SU-DHL-6 (cell line): ENCODE results near the gene PDE4B.

ENCODE experiments used
- CTCF ChIP-seq: fragments of 200-600 bp; sonication (generic); IDR thresholded peaks from one replicate; pipeline ENCODE4 v1.5.1; 2017; ENCODE audit warnings: antibody characterized with exemption, mild to moderate bottlenecking, low read length, moderate library complexity; ENCODE audit not compliant: insufficient read depth, poor library complexity, severe bottlenecking
- EZH2phosphoT487 ChIP-seq: fragments of 200-600 bp; sonication (generic), shearing (Covaris generic); conservative IDR thresholded peaks from 2 replicates; pipeline ENCODE4 v1.6.1; 2018; ENCODE audit warnings: mild to moderate bottlenecking, antibody characterized with exemption, low read length, moderate library complexity, mixed read lengths

DNA sequence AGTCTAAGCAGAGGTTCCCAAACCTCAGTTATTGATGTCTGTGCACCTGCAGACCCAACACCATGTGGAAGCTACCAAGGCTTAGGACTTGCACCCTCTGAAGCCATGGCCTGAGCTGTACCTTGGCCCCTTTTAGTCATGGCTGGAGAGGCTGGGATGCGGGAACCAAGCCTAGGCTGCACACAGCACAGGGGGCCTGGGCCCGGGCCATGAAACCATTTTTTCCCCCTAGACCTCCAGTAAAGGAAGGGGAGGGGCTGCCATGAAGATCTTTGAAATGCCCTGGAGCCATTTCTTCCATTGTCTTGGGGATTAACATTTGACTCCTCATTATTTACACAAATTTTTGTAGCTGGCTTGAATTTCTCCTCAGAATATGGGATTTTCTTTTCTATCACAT, 265.9 kb downstream of the PDE4B start:
- no peak for TF ChIP-seq CTCF
- TF ChIP-seq EZH2phosphoT487, result no peak
